HG03025 (cell line): ENCODE measurements around the gene MYL12A.

Experiments used
- ATAC-seq: cut with Tn5 transposase; IDR thresholded peaks from one replicate; pipeline ENCODE4 v1.9.1; 2021; ENCODE audit warnings: mild to moderate bottlenecking, moderate library complexity; ENCODE audit not compliant: unreplicated experiment, low FRiP score

MYL12A gene

GRCh38 chr18:3223356-3223755 lies 24.2 kb upstream of the MYL12A start:
- ATAC-seq, result no peak

GRCh38 chr18:3224223-3224622 lies 23.4 kb upstream of the MYL12A start:
- ATAC-seq, result no peak

- no peak for ATAC-seq
Observed at GRCh38 chr18:3225588-3225987, 22.0 kb upstream of the MYL12A start.

- no peak for ATAC-seq
Observed at GRCh38 chr18:3226048-3226447, 21.6 kb upstream of the MYL12A start.

GRCh38 chr18:3230401-3231334 lies 16.9 kb upstream of the MYL12A start:
- ATAC-seq, result no peak

GRCh38 chr18:3233004-3233403 lies 14.6 kb upstream of the MYL12A start:
- ATAC-seq, result no peak

GRCh38 chr18:3233433-3234168 lies 14.0 kb upstream of the MYL12A start:
- ATAC-seq, result no peak

- no peak for ATAC-seq
Observed at GRCh38 chr18:3234457-3234856, 13.1 kb upstream of the MYL12A start.

GRCh38 chr18:3235846-3236245 lies 11.8 kb upstream of the MYL12A start:
- ATAC-seq, result no peak

- no peak for ATAC-seq
Observed at GRCh38 chr18:3236470-3236869, 11.1 kb upstream of the MYL12A start.

GRCh38 chr18:3238742-3239141 lies 8.9 kb upstream of the MYL12A start:
- no peak for ATAC-seq

- no peak for ATAC-seq
Observed at GRCh38 chr18:3245185-3245564, 2.4 kb upstream of the MYL12A start.

GRCh38 chr18:3245853-3246634 lies 1.6 kb upstream of the MYL12A start:
- peak; percentile 38 for ATAC-seq

GRCh38 chr18:3246635-3247239 lies 864 bp upstream of the MYL12A start:
- peak; percentile 1 for ATAC-seq

- ATAC-seq, result no peak
Observed at GRCh38 chr18:3248062-3248657, 559 bp downstream of the MYL12A start.

GRCh38 chr18:3248658-3249359 lies 1.2 kb downstream of the MYL12A start:
- ATAC-seq, result no peak

GRCh38 chr18:3250237-3251107 lies 2.9 kb downstream of the MYL12A start:
- no peak for ATAC-seq

- ATAC-seq, result no peak
Observed at GRCh38 chr18:3251249-3251962, 3.8 kb downstream of the MYL12A start.
